HepG2 (cell line): ENCODE measurements around the gene NUP153. TPM values are rescaled to one million over a fixed set of nuclear protein-coding genes. Genes with fewer than 3 reads are reported as not detected.

ENCODE experiments used
- FIP1L1 ChIP-seq: fragments of 200-400 bp; formaldehyde crosslinking; IDR thresholded peaks from 2 replicates; pipeline ENCODE4 v1.6.1; 2018; ENCODE audit warnings: low read depth, mild to moderate bottlenecking, low read length, moderate library complexity, borderline replicate concordance; ENCODE audit not compliant: insufficient read depth
- FOXO1 ChIP-seq: sonication (generic); formaldehyde crosslinking; IDR thresholded peaks from 2 replicates; pipeline ENCODE4 v1.4.0; 2020; ENCODE audit warnings: missing genetic modification reagents
- HNRNPL ChIP-seq: fragments of 200-400 bp; formaldehyde crosslinking; IDR thresholded peaks from 2 replicates; pipeline ENCODE4 v1.6.1; 2017; ENCODE audit warnings: mild to moderate bottlenecking, low read depth, low read length
- ISX ChIP-seq: sonication (generic); formaldehyde crosslinking; conservative IDR thresholded peaks from 2 replicates; pipeline ENCODE4 v1.5.0; 2020; ENCODE audit warnings: missing genetic modification reagents
- KDM6A ChIP-seq: IDR thresholded peaks from 2 replicates; pipeline ENCODE4 v1.6.1; 2016; ENCODE audit warnings: low read depth
- MNT ChIP-seq: fragments of 450-650 bp; IDR thresholded peaks from 2 replicates; pipeline ENCODE4 v1.6.1; 2016
- NFIC ChIP-seq: IDR thresholded peaks from 2 replicates; pipeline ENCODE4 v1.6.1; 2012; ENCODE audit warnings: mild to moderate bottlenecking, low read length, inconsistent platforms
- NKX3-1 ChIP-seq: sonication (generic); formaldehyde crosslinking; IDR thresholded peaks from 2 replicates; pipeline ENCODE4 v1.5.0; 2020; ENCODE audit warnings: missing genetic modification reagents
- NRL ChIP-seq: sonication (generic); formaldehyde crosslinking; IDR thresholded peaks from 2 replicates; pipeline ENCODE4 v1.5.0; 2020; ENCODE audit warnings: missing genetic modification reagents, mild to moderate bottlenecking, moderate library complexity, borderline replicate concordance
- PATZ1 ChIP-seq: sonication (generic); formaldehyde crosslinking; IDR thresholded peaks from 2 replicates; pipeline ENCODE4 v1.4.0; 2020; ENCODE audit warnings: missing genetic modification reagents
- SRY ChIP-seq: sonication (generic); formaldehyde crosslinking; IDR thresholded peaks from 2 replicates; pipeline ENCODE4 v1.8.0; 2022; ENCODE audit warnings: mild to moderate bottlenecking, missing genetic modification reagents
- ZBTB49 ChIP-seq: sonication (generic); formaldehyde crosslinking; IDR thresholded peaks from 2 replicates; pipeline ENCODE4 v1.4.0; 2020; ENCODE audit warnings: missing genetic modification reagents, borderline replicate concordance
- ZKSCAN5 ChIP-seq: sonication (generic); formaldehyde crosslinking; IDR thresholded peaks from 2 replicates; pipeline ENCODE4 v1.5.1; 2020; ENCODE audit warnings: mild to moderate bottlenecking, missing genetic modification reagents
- ZNF18 ChIP-seq: sonication (generic); formaldehyde crosslinking; IDR thresholded peaks from 2 replicates; pipeline ENCODE4 v1.8.0; 2022; ENCODE audit warnings: mild to moderate bottlenecking, missing genetic modification reagents; ENCODE audit not compliant: insufficient replicate concordance
- ZNF619 ChIP-seq: sonication (generic); formaldehyde crosslinking; IDR thresholded peaks from 2 replicates; pipeline ENCODE4 v1.4.0; 2020; ENCODE audit warnings: mild to moderate bottlenecking, missing genetic modification reagents
- ZNF770 ChIP-seq: sonication (generic); formaldehyde crosslinking; IDR thresholded peaks from 2 replicates; pipeline ENCODE4 v1.5.0; 2020; ENCODE audit warnings: mild to moderate bottlenecking, missing genetic modification reagents
- polyA plus RNA-seq, 8 experiments: library from polyadenylated mRNA; depleted of rRNA in 3 of 8; stranded (reverse) in 7 of 8; unstranded in 1 of 8; fragments of >200 nt; fragmentation: Illumina TruSeq in 4 of 8; extraction: Trizol in 4 of 8; gene quantifications; 2 replicates each; pipeline versions ENCODE4 v1.2.1 to v1.2.3, GENCODE V29; 2011 to 2016; ENCODE audit warnings: low read depth in 4 of 8, missing spikeins in 1 of 8, mixed read lengths in 1 of 8; ENCODE audit not compliant: insufficient read depth in 1 of 8
- total RNA-seq, 5 experiments: library from RNA; depleted of rRNA; stranded (reverse); fragments of >200 nt; fragmentation: Illumina TruSeq; extraction: Trizol; gene quantifications; 2 replicates each; pipeline ENCODE4 v1.2.3, GENCODE V29; 2016; ENCODE audit warnings: low read depth in 1 of 5

Gene NUP153
- total and polyA plus RNA-seq, 2 of the 13 experiments (the other 11 are each of a cell fraction or from before 2014, with no cell fraction given): 29.8 to 55.2 TPM

GRCh38 chr6:17705778-17706579 lies 746 bp downstream of the NUP153 start (continued):
- TF ChIP-seq HNRNPL: 0 out of 2 replicates have a peak, but pooled peaks have one; percentile 14
- no peak for TF ChIP-seq KDM6A (CRISPR knock-in tag)
- TF ChIP-seq ZKSCAN5 (CRISPR knock-in tag): peak; percentile 53; the same call in 1 of the 2 replicates
- no peak; the same call in 1 of the 2 replicates for TF ChIP-seq ZNF770
- TF ChIP-seq SRY (CRISPR knock-in tag): peak; percentile 70
- no peak for TF ChIP-seq ZBTB49 (CRISPR knock-in tag)
- TF ChIP-seq PATZ1 (CRISPR knock-in tag): peak; percentile 61
- TF ChIP-seq ZNF18 (CRISPR knock-in tag): peak; percentile 78
- TF ChIP-seq ZNF619 (CRISPR knock-in tag): no peak
- TF ChIP-seq ISX: peak; percentile 52; the same call in 1 of the 2 replicates
- peak; percentile 84 for TF ChIP-seq NRL
- peak; percentile 50; the same call in 1 of the 2 replicates for TF ChIP-seq MNT
- peak; percentile 33; the same call in 1 of the 2 replicates for TF ChIP-seq FOXO1
- no peak for TF ChIP-seq FIP1L1
- TF ChIP-seq NFIC: no peak
- TF ChIP-seq NKX3-1: peak; percentile 51; the same call in 1 of the 2 replicates
